Breast epithelium (tissue), 4 donors: ENCODE data around the gene ELP1. TPM values are rescaled to one million over a fixed set of nuclear protein-coding genes. Genes with fewer than 3 reads are reported as not detected.

ENCODE experiments used
- DNase-seq, 2 donors: peaks; one replicate each; pipeline ENCODE4 v3.0.0-alpha.2; 2019; ENCODE audit warnings: low spot score in 2 of 2
- H3K27ac ChIP-seq, 2 donors: fragments of 200-600 bp; sonication (generic) in 1 of 2; one replicate each; pipeline ENCODE4 v1.5.1; 2016 to 2019; ENCODE audit warnings: mild to moderate bottlenecking in 1 of 2
- H3K27me3 ChIP-seq, 2 donors: fragments of 200-600 bp; sonication (generic) in 1 of 2; one replicate each; pipeline versions ENCODE4 v1.5.1 to v1.6.0; 2017 to 2019; ENCODE audit warnings: control low read depth in 1 of 2, mild to moderate bottlenecking in 1 of 2
- H3K36me3 ChIP-seq: fragments of 200-600 bp; one replicate; pipeline ENCODE4 v1.5.1; 2019
- H3K4me1 ChIP-seq, 2 donors: fragments of 200-600 bp; sonication (generic); one replicate each; pipeline ENCODE4 v1.5.1; 2016 to 2019; ENCODE audit warnings: control low read depth in 1 of 2
- H3K4me3 ChIP-seq, 3 donors: fragments of 200-600 bp; sonication (generic); 1 replicate in 2 of 3; 2 replicates in 1 of 3; pipeline ENCODE4 v1.5.1; 2016 to 2019; ENCODE audit warnings: mild to moderate bottlenecking in 3 of 3, moderate library complexity in 2 of 3
- H3K9me3 ChIP-seq, 2 donors: fragments of 200-600 bp; sonication (generic) in 1 of 2; one replicate each; pipeline ENCODE4 v1.5.1; 2016 to 2019; ENCODE audit warnings: control low read depth in 1 of 2
- CTCF ChIP-seq, 3 donors: fragments of 450-650 bp; IDR thresholded peaks; one replicate each; pipeline ENCODE4 v1.5.1; 2016 to 2017; ENCODE audit warnings: antibody characterized with exemption in 3 of 3, mild to moderate bottlenecking in 3 of 3, moderate library complexity in 3 of 3
- POLR2A ChIP-seq: fragments of 450-650 bp; IDR thresholded peaks from one replicate; pipeline ENCODE4 v1.6.1; 2016; ENCODE audit warnings: antibody characterized with exemption, mild to moderate bottlenecking, moderate library complexity
- POLR2AphosphoS5 ChIP-seq, 3 donors: sonication (generic); formaldehyde crosslinking; IDR thresholded peaks; one replicate each; pipeline ENCODE4 v1.6.1; 2017; ENCODE audit warnings: antibody characterized with exemption in 3 of 3
- intact Hi-C: fragments of 100-400 bp; cut with DNase I; formaldehyde crosslinking; loops from one replicate; pipeline ENCODE4 v1.15.1; 2023; ENCODE audit warnings: low total_unique reads
- total RNA-seq, 3 donors: library from RNA; depleted of rRNA; stranded (reverse); fragments of >200 nt; gene quantifications; one replicate each; pipeline ENCODE4 v1.1.0, GENCODE V29; 2016

The ELP1 gene
- total RNA-seq, 3 donors from 2014 or later = 18.2 to 27.8 (median 22.6) TPM

GRCh38 chr9:108951578-108951977 lies 17.7 kb upstream of the ELP1 start:
- Histone ChIP-seq H3K27me3 (no peaks in the 10 kb centered on the region), H3K4me3 (no peak overlapping the region), H3K36me3 (no peaks in the 10 kb centered on the region), H3K9me3 (no peaks in the 10 kb centered on the region), H3K27ac (no peak overlapping the region), H3K4me1 (no peaks in the 10 kb centered on the region)
- no peak for DNase-seq
- TF ChIP-seq POLR2A = no peak
- TF ChIP-seq CTCF (IDR thresholded peaks at IDR 0.05) = no peak
- TF ChIP-seq POLR2AphosphoS5 (IDR thresholded peaks at IDR 0.05) = no peak
- intact Hi-C loops = no loop called here

GRCh38 chr9:108950168-108950567 lies 16.2 kb upstream of the ELP1 start:
- Histone ChIP-seq H3K9me3 (no peaks in the 10 kb centered on the region), H3K4me1 (no peaks in the 10 kb centered on the region), H3K27ac (no peak overlapping the region), H3K4me3 (no peak overlapping the region), H3K36me3 (no peaks in the 10 kb centered on the region), H3K27me3 (no peaks in the 10 kb centered on the region)
- no peak for DNase-seq
- intact Hi-C loops = no loop called here
- TF ChIP-seq POLR2AphosphoS5 (IDR thresholded peaks at IDR 0.05) = no peak
- no peak for TF ChIP-seq POLR2A
- TF ChIP-seq CTCF (IDR thresholded peaks at IDR 0.05) = no peak

GRCh38 chr9:108939975-108940374 lies 6.1 kb upstream of the ELP1 start:
- Histone ChIP-seq H3K36me3 (no peaks in the 10 kb centered on the region), H3K27ac (no peak overlapping the region), H3K4me1 (no peaks in the 10 kb centered on the region), H3K27me3 (no peaks in the 10 kb centered on the region), H3K9me3 (no peaks in the 10 kb centered on the region), H3K4me3 (no peak overlapping the region)
- intact Hi-C loops = no loop called here
- TF ChIP-seq CTCF (IDR thresholded peaks at IDR 0.05) (no peak), POLR2AphosphoS5 (IDR thresholded peaks at IDR 0.05) (no peak), POLR2A (no peak)
- DNase-seq = no peak

- TF ChIP-seq POLR2A (no peak), POLR2AphosphoS5 (IDR thresholded peaks at IDR 0.05) (no peak), CTCF (IDR thresholded peaks at IDR 0.05) (no peak)
- Histone ChIP-seq H3K9me3 (no peaks in the 10 kb centered on the region), H3K27me3 (no peaks in the 10 kb centered on the region), H3K4me3 (no peak overlapping the region), H3K36me3 (no peaks in the 10 kb centered on the region), H3K27ac (no peak overlapping the region), H3K4me1 (peaks cover 0 to 5% of the 10 kb centered on the region in 2 donors)
- intact Hi-C loops = no loop called here
- no peak for DNase-seq
These were observed 3.8 kb upstream of the ELP1 start for GRCh38 chr9:108937561-108938305.

- H3K4me3 ChIP-seq = peak within 1 kb of the TSS; percentile 75 to 85 (median 83)
- DNase-seq = peak in 1 of 2 donors; percentile 55
- intact Hi-C loops = loop anchor here (5.0 kb wide), 1 partner anchor 382 kb away; no protein-coding TSS in a partner anchor
- peak within 1 kb of the TSS; percentile 95 for H3K27ac ChIP-seq
- no peaks in the 10 kb centered on the region for H3K36me3 ChIP-seq
- TF ChIP-seq POLR2AphosphoS5 (IDR thresholded peaks at IDR 0.05) (peak in 2 of 3 donors; percentile 7), POLR2A (no peak)
- no peaks in the 10 kb centered on the region for H3K27me3 ChIP-seq
- H3K9me3 ChIP-seq = no peaks in the 10 kb centered on the region
- H3K4me1 ChIP-seq = peaks cover 0 to 10% of the 10 kb centered on the region in 2 donors
These were observed 484 bp upstream of the ELP1 start, which contains the start of gene ABITRAM for GRCh38 chr9:108934323-108934893. Gene ABITRAM (plus strand): TSS chr9:108934400. CDS start chr9:108934487, 87 bp downstream.
